Ovary (tissue), 3 donors: ENCODE data around the gene KLHL5.

Experiments
- EP300 ChIP-seq: sonication (generic); formaldehyde crosslinking; IDR thresholded peaks from one replicate; pipeline ENCODE4 v1.6.1; 2017; ENCODE audit warnings: antibody characterized with exemption
- POLR2A ChIP-seq: fragments of 450-650 bp; IDR thresholded peaks from one replicate; pipeline ENCODE4 v1.6.1; 2017; ENCODE audit warnings: antibody characterized with exemption, mild to moderate bottlenecking, moderate library complexity
- TF ChIP-seq, protein P1 (sequence below), 3 donors: fragments of 450-650 bp in 2 of 3; fragments of 200-600 bp in 1 of 3; IDR thresholded peaks; one replicate each; pipeline versions ENCODE4 v1.5.1 to v1.8.0; 2016 to 2022; ENCODE audit warnings: antibody characterized with exemption in 3 of 3, mild to moderate bottlenecking in 1 of 3
- donor health status: DM: no; HTN: no; CAD: no.

DNA sequence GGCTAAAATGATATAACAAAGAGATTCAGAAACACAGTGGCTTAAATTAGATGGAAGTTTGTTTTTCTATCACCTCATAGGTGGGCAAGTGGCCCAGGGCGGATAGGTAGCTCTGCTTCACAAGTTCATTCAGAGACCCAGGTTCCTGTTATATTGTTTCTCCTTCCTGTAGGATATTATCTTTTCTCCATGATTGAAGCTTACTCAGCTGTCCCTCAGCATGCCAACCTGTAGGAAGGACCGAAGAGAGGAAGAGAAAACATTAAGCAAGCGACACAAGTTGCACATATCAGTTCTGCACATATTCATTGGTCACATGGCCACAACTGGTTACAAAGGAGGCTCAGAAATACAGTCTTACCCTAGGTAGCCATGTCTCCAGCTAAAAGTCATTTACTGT is 6.9 kb downstream of the KLHL5 start:
- TF ChIP-seq, protein P1, sequence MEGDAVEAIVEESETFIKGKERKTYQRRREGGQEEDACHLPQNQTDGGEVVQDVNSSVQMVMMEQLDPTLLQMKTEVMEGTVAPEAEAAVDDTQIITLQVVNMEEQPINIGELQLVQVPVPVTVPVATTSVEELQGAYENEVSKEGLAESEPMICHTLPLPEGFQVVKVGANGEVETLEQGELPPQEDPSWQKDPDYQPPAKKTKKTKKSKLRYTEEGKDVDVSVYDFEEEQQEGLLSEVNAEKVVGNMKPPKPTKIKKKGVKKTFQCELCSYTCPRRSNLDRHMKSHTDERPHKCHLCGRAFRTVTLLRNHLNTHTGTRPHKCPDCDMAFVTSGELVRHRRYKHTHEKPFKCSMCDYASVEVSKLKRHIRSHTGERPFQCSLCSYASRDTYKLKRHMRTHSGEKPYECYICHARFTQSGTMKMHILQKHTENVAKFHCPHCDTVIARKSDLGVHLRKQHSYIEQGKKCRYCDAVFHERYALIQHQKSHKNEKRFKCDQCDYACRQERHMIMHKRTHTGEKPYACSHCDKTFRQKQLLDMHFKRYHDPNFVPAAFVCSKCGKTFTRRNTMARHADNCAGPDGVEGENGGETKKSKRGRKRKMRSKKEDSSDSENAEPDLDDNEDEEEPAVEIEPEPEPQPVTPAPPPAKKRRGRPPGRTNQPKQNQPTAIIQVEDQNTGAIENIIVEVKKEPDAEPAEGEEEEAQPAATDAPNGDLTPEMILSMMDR (IDR thresholded peaks at IDR 0.05) = no peak
- TF ChIP-seq EP300 (no peak), POLR2A (no peak)
